PC-3 (cell line): Measurements from ENCODE around the gene FAM114A1. TPM values are rescaled to one million over a fixed set of nuclear protein-coding genes. Genes with fewer than 3 reads are reported as not detected.

ENCODE experiments used
- ATAC-seq: fragments of 200-7000 bp; cut with Tn5 transposase; 2 replicates; pipeline ENCODE4 v1.9.1; 2020; ENCODE audit warnings: mild to moderate bottlenecking, moderate library complexity
- BruUV-seq: library from RNA; stranded (reverse); fragments of 400-500 nt; replicated peaks from 2 replicates; lab custom pipeline; 2021; lab: Mats Ljungman, UMichigan
- CTCF ChIA-PET: fragments of 300-600 bp; sonication (Branson Sonifier 250); formaldehyde crosslinking; loops from one replicate; lab custom pipeline; 2022; ENCODE audit warnings: antibody characterized with exemption; lab: Charles Lee
- POLR2A ChIA-PET: fragments of 300-600 bp; sonication (Branson Sonifier 250); formaldehyde crosslinking; loops from one replicate; lab custom pipeline; 2022; ENCODE audit warnings: antibody characterized with exemption; ENCODE audit not compliant: unreplicated experiment; lab: Charles Lee
- DNase-seq: peaks from one replicate; pipeline ENCODE4 v3.0.0-alpha.2; 2015
- H2AFZ ChIP-seq: fragments of 300-600 bp; sonication (generic); 2 replicates; pipeline ENCODE4 v1.6.0; 2016; ENCODE audit warnings: antibody characterized with exemption, low read length
- H3F3A ChIP-seq: fragments of 300-600 bp; sonication (generic); one replicate; pipeline ENCODE4 v1.6.0; 2017; ENCODE audit warnings: antibody characterized with exemption, low read length, control low read depth, mild to moderate bottlenecking; ENCODE audit not compliant: unreplicated experiment
- H3K27ac ChIP-seq: fragments of 300-600 bp; sonication (generic); 2 replicates; pipeline ENCODE4 v1.5.1; 2016; ENCODE audit warnings: mild to moderate bottlenecking, low read length
- H3K27me3 ChIP-seq: fragments of 300-600 bp; sonication (generic); 2 replicates; pipeline ENCODE4 v1.6.1; 2016; ENCODE audit warnings: low read length, mixed read lengths
- H3K36me3 ChIP-seq: fragments of 300-600 bp; sonication (generic); 2 replicates; pipeline ENCODE4 v1.6.1; 2016; ENCODE audit warnings: low read depth, mixed run types, low read length, mixed read lengths
- H3K4me1 ChIP-seq: fragments of 300-600 bp; sonication (generic); 2 replicates; pipeline ENCODE4 v1.5.1; 2016; ENCODE audit warnings: low read length; ENCODE audit not compliant: insufficient read depth
- H3K4me2 ChIP-seq: fragments of 300-600 bp; sonication (generic); 2 replicates; pipeline ENCODE4 v1.6.0; 2016; ENCODE audit warnings: low read length
- H3K4me3 ChIP-seq: fragments of 300-600 bp; sonication (generic); 2 replicates; pipeline ENCODE4 v1.5.1; 2016; ENCODE audit warnings: mild to moderate bottlenecking, low read length, mixed read lengths
- H3K79me2 ChIP-seq: fragments of 300-600 bp; sonication (generic); 2 replicates; pipeline ENCODE4 v1.6.1; 2017; ENCODE audit warnings: low read length, mixed read lengths
- H3K9ac ChIP-seq: fragments of 300-600 bp; sonication (generic); 2 replicates; pipeline ENCODE4 v1.6.0; 2016; ENCODE audit warnings: mild to moderate bottlenecking, low read length
- H3K9me2 ChIP-seq: fragments of 300-600 bp; sonication (generic); replicated peaks from 2 replicates; pipeline ENCODE4 v1.6.1; 2016; ENCODE audit warnings: mixed run types, low read length, mixed read lengths
- H3K9me3 ChIP-seq: fragments of 300-600 bp; sonication (generic); 2 replicates; pipeline ENCODE4 v1.6.1; 2016; ENCODE audit warnings: low read length, mixed read lengths
- H4K20me1 ChIP-seq: fragments of 300-600 bp; sonication (generic); 2 replicates; pipeline ENCODE4 v1.6.1; 2016; ENCODE audit warnings: low read length, mixed read lengths
- EZH2 ChIP-seq: fragments of 300-600 bp; sonication (generic); IDR thresholded peaks from one replicate; pipeline ENCODE4 v1.6.1; 2017; ENCODE audit warnings: antibody characterized with exemption, mild to moderate bottlenecking, low read length; ENCODE audit not compliant: unreplicated experiment
- EZH2phosphoT487 ChIP-seq: fragments of 300-600 bp; sonication (generic); IDR thresholded peaks from 2 replicates; pipeline ENCODE4 v1.6.1; 2018; ENCODE audit warnings: mild to moderate bottlenecking, antibody characterized with exemption, low read length, borderline replicate concordance
- intact Hi-C: fragments of 100-400 bp; cut with micrococcal nuclease; formaldehyde crosslinking; loops from 2 replicates; pipeline ENCODE4 v1.9.0; 2023
- total RNA-seq: library from RNA; depleted of rRNA; stranded (reverse); fragments of >200 nt; gene quantifications from 2 replicates; pipeline ENCODE4 v1.2.3, GENCODE V29; 2014
- TF ChIP-seq, protein P1 (sequence below): fragments of 300-600 bp; sonication (generic); conservative IDR thresholded peaks from 2 replicates; pipeline ENCODE4 v1.5.1; 2017; ENCODE audit warnings: antibody characterized with exemption, low read depth, mild to moderate bottlenecking, low read length

The FAM114A1 gene
- total RNA-seq, 1 experiment from 2014 or later = 25.0 TPM

DNA sequence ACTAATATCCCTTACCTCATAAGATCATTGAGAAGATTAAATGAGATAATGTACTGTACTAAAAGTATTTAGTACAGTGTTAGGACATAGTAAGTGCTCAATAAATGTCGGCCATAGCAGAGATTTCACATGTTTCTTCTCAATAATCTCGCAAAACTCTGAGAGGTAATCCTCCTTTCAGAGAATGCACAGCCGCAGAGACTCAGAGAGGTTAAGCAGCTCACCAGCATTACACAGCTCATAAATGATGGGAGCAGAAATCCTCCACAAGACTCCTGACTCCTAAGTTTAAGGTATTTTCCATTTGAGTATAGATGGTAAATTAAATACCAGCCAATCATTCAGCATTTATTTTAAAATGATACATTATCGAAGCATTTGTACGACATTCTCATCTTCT lies 34.6 kb downstream of the FAM114A1 start:
- Histone ChIP-seq H2AFZ (no peak overlapping the region), H3K9me2 (no peaks in the 10 kb centered on the region), H3K9ac (no peak overlapping the region), H3F3A (no peaks in the 10 kb centered on the region), H3K9me3 (no peaks in the 10 kb centered on the region), H3K27me3 (no peaks in the 10 kb centered on the region), H3K27ac (no peak overlapping the region), H3K79me2 (no peaks in the 10 kb centered on the region), H4K20me1 (no peaks in the 10 kb centered on the region), H3K4me2 (no peak overlapping the region), H3K4me3 (no peak overlapping the region), H3K4me1 (no peaks in the 10 kb centered on the region), H3K36me3 (no peaks in the 10 kb centered on the region)
- TF ChIP-seq EZH2phosphoT487 = no peak
- TF ChIP-seq, protein P1, sequence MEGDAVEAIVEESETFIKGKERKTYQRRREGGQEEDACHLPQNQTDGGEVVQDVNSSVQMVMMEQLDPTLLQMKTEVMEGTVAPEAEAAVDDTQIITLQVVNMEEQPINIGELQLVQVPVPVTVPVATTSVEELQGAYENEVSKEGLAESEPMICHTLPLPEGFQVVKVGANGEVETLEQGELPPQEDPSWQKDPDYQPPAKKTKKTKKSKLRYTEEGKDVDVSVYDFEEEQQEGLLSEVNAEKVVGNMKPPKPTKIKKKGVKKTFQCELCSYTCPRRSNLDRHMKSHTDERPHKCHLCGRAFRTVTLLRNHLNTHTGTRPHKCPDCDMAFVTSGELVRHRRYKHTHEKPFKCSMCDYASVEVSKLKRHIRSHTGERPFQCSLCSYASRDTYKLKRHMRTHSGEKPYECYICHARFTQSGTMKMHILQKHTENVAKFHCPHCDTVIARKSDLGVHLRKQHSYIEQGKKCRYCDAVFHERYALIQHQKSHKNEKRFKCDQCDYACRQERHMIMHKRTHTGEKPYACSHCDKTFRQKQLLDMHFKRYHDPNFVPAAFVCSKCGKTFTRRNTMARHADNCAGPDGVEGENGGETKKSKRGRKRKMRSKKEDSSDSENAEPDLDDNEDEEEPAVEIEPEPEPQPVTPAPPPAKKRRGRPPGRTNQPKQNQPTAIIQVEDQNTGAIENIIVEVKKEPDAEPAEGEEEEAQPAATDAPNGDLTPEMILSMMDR = no peak
- TF ChIP-seq EZH2 = no peak
- intact Hi-C loops = loop anchor here (1.0 kb wide), 1 partner anchor 233 kb away; no protein-coding TSS in a partner anchor
- BruUV-seq = no TSS peak
- CTCF ChIA-PET = interaction anchor here (0.6 to 1.7 kb wide), 6 partner anchors 9 to 713 kb away, joined by 3 to 18 read pairs (median 4); no protein-coding TSS in a partner anchor
- POLR2A ChIA-PET = interaction anchor here (0.6 kb wide), 1 partner anchor 12 kb away, joined by 5 read pairs; no protein-coding TSS in a partner anchor
- DNase-seq (no peak), ATAC-seq (0 out of 2 replicates have a peak, but pooled peaks have one; percentile 13)

DNA sequence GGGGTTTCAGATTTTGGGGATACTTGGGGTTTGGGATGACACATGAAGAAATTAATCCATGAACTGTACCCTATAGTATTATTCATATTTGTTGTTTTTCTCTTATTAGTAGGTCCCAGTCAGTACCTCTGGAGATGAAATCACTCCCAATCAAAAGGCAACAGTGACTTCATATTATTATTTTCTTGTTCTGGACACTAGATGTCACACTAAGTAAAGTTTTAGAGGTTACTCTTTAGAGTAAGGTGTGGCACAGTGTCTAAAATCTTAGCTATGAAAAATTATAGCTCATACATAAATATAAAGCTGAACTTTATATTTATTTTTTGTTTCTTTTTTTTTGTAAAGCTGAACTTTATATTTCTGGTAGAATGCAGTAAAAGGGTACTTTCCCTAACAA lies 35.1 kb downstream of the FAM114A1 start:
- no peaks in the 10 kb centered on the region for H4K20me1 ChIP-seq
- intact Hi-C loops = loop anchor here (1.0 kb wide), 1 partner anchor 233 kb away; no protein-coding TSS in a partner anchor
- H3K27ac ChIP-seq = no peak overlapping the region
- peak; percentile 56 for DNase-seq
- H3K27me3 ChIP-seq = no peaks in the 10 kb centered on the region
- no peak overlapping the region for H3K4me2 ChIP-seq
- BruUV-seq = no TSS peak
- no peaks in the 10 kb centered on the region for H3K36me3 ChIP-seq
- TF ChIP-seq EZH2 = no peak
- TF ChIP-seq, protein P1 = peak; percentile 60
- no peaks in the 10 kb centered on the region for H3K4me1 ChIP-seq
- no peak overlapping the region for H3K9ac ChIP-seq
- ChIA-PET POLR2A (no interaction called here), CTCF (interaction anchor here (0.5 to 1.7 kb wide), 7 partner anchors 10 to 232 kb away, joined by 3 to 18 read pairs (median 4); no protein-coding TSS in a partner anchor)
- no peaks in the 10 kb centered on the region for H3F3A ChIP-seq
- H3K9me2 ChIP-seq = no peaks in the 10 kb centered on the region
- H3K79me2 ChIP-seq = no peaks in the 10 kb centered on the region
- H3K4me3 ChIP-seq = no peak overlapping the region
- no peaks in the 10 kb centered on the region for H3K9me3 ChIP-seq
- no peak overlapping the region for H2AFZ ChIP-seq
- peak; percentile 90 for ATAC-seq

DNA sequence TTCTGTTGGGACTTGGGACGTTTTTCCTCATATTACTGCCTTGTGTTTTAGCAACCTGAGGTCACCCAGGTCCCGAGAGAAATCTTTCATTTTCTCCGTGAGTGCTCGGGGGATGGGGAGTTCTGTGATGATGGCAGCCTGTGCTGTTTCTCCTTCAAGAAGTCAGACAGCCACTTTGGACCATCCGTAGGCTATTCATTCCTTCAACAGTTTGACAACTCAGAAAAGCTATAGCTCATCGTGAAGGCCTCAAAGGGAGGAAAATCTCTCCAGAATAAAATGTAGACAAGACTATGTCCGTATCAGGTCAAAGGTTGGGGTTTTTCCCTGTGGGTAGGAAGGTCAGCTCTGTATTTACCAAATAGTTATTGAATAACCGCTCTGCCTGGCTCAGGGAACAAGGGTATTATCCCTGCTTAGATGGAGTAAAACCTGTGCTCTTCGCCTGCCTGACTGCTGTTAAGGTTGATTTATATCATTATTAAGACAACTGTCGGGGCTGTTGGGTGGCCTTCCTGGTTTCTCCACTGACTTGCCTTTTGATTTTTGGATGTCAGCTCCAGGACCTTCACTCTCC lies 36.6 kb downstream of the FAM114A1 start:
- Histone ChIP-seq H2AFZ (no peak overlapping the region), H3K27me3 (no peaks in the 10 kb centered on the region), H3K4me1 (no peaks in the 10 kb centered on the region), H3K9me2 (no peaks in the 10 kb centered on the region), H3K27ac (no peak overlapping the region), H3K79me2 (no peaks in the 10 kb centered on the region), H4K20me1 (no peaks in the 10 kb centered on the region), H3K36me3 (peaks cover 4% of the 10 kb centered on the region; the same call in 1 of the 2 replicates), H3K4me3 (no peak overlapping the region), H3F3A (no peaks in the 10 kb centered on the region), H3K4me2 (no peak overlapping the region), H3K9ac (no peak overlapping the region), H3K9me3 (no peaks in the 10 kb centered on the region)
- BruUV-seq = no TSS peak
- ChIA-PET POLR2A (interaction anchor here (0.8 kb wide), 1 partner anchor 38 kb away, joined by 4 read pairs; no protein-coding TSS in a partner anchor), CTCF (interaction anchor here (0.9 kb wide), 1 partner anchor 231 kb away, joined by 4 read pairs; no protein-coding TSS in a partner anchor)
- intact Hi-C loops = no loop called here
- TF ChIP-seq EZH2 = no peak
- no peak for TF ChIP-seq EZH2phosphoT487
- TF ChIP-seq, protein P1 = no peak
- ATAC-seq (no peak), DNase-seq (no peak)
